A673 (cell line): ENCODE results near the gene TAGAP. TPM values are rescaled to one million over a fixed set of nuclear protein-coding genes. Genes with fewer than 3 reads are reported as not detected.

Experiments
- BruUV-seq: library from RNA; stranded (reverse); fragments of 400-500 nt; replicated peaks from 2 replicates; lab custom pipeline; 2021; lab: Mats Ljungman, UMichigan
- CTCF ChIA-PET: fragments of 300-600 bp; sonication (Branson Sonifier 250); formaldehyde crosslinking; loops from one replicate; lab custom pipeline; 2022; ENCODE audit warnings: antibody characterized with exemption; lab: Charles Lee
- POLR2A ChIA-PET: fragments of 300-600 bp; sonication (Branson Sonifier 250); formaldehyde crosslinking; loops from one replicate; lab custom pipeline; 2022; ENCODE audit warnings: antibody characterized with exemption; ENCODE audit not compliant: low non-redundant PET; lab: Charles Lee
- DNase-seq: peaks from one replicate; pipeline ENCODE4 v3.0.0-alpha.2; 2015; ENCODE audit warnings: low spot score
- H3K27ac ChIP-seq: fragments of 200-600 bp; sonication (generic); 2 replicates; pipeline ENCODE4 v1.5.1; 2016; ENCODE audit warnings: mixed run types, low read depth, mild to moderate bottlenecking, mixed read lengths, antibody characterized with exemption, low read length; ENCODE audit not compliant: poor library complexity, severe bottlenecking
- H3K27me3 ChIP-seq: fragments of 200-600 bp; sonication (generic); replicated peaks from 2 replicates; pipeline ENCODE4 v1.6.1; 2017; ENCODE audit warnings: mixed run types, low read depth, mild to moderate bottlenecking, mixed read lengths, antibody characterized with exemption, low read length; ENCODE audit not compliant: insufficient read depth, poor library complexity
- H3K36me3 ChIP-seq: fragments of 200-600 bp; sonication (generic); 2 replicates; pipeline ENCODE4 v1.6.1; 2016; ENCODE audit warnings: mixed run types, mild to moderate bottlenecking, mixed read lengths, antibody characterized with exemption, low read length; ENCODE audit not compliant: insufficient read depth, poor library complexity, severe bottlenecking
- H3K4me1 ChIP-seq: fragments of 200-600 bp; sonication (generic); 2 replicates; pipeline ENCODE4 v1.6.1; 2017; ENCODE audit warnings: mixed run types, mild to moderate bottlenecking, mixed read lengths, antibody characterized with exemption, low read length; ENCODE audit not compliant: insufficient read depth, poor library complexity, severe bottlenecking
- H3K4me3 ChIP-seq: fragments of 200-600 bp; sonication (generic); 2 replicates; pipeline ENCODE4 v1.5.1; 2016; ENCODE audit warnings: low read depth, mixed run types, mild to moderate bottlenecking, mixed read lengths, low read length; ENCODE audit not compliant: poor library complexity, severe bottlenecking
- H3K9me3 ChIP-seq: fragments of 200-600 bp; sonication (generic); 2 replicates; pipeline ENCODE4 v1.6.1; 2016; ENCODE audit warnings: mixed run types, low read depth, mild to moderate bottlenecking, mixed read lengths, antibody characterized with exemption, low read length; ENCODE audit not compliant: poor library complexity, severe bottlenecking
- EZH2 ChIP-seq: fragments of 200-600 bp; sonication (generic); IDR thresholded peaks from 2 replicates; pipeline ENCODE4 v1.6.1; 2017; ENCODE audit warnings: borderline replicate concordance, low read depth, mild to moderate bottlenecking, mixed read lengths, antibody characterized with exemption, low read length; ENCODE audit not compliant: poor library complexity, severe bottlenecking
- intact Hi-C: fragments of 100-400 bp; cut with micrococcal nuclease; formaldehyde crosslinking; loops from one replicate; pipeline ENCODE4 v1.10.0; 2022; ENCODE audit not compliant: unreplicated experiment
- total RNA-seq: library from RNA; stranded (reverse); gene quantifications from 2 replicates; pipeline ENCODE4 v1.2.3, GENCODE V29; 2021
- TF ChIP-seq, protein P1 (sequence below): fragments of 300-800, 200-600 bp; sonication (generic); conservative IDR thresholded peaks from 2 replicates; pipeline ENCODE4 v1.5.1; 2017; ENCODE audit warnings: low read depth, mild to moderate bottlenecking, antibody characterized with exemption, low read length, moderate library complexity, mixed read lengths

TAGAP gene
- total RNA-seq, 1 experiment from 2014 or later, result not detected

DNA sequence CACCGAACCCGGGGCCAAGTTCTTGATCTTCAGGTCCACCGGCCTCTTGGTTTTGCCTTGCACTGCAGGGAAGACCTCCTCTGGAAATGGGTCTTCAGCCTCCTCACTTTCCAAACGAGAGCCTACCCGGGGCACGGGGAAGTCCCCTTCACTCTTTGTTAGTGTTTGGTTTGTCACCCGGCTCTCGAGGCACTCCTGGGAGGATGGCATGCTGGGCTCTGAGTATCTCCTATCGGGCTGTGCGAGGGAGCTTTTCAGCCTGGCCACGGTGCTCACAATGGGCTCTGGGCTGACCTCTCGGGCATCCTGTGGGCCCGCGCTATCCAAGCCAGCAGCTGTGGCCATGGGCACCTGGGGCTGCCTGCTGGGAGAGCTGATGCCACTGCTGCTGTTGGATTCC, 8.1 kb downstream of the TAGAP start:
- Histone ChIP-seq H3K27me3 (no peaks in the 10 kb centered on the region), H3K4me1 (no peaks in the 10 kb centered on the region), H3K36me3 (no peaks in the 10 kb centered on the region), H3K9me3 (no peaks in the 10 kb centered on the region), H3K4me3 (no peak overlapping the region), H3K27ac (no peak overlapping the region)
- TF ChIP-seq EZH2, result no peak
- TF ChIP-seq, protein P1, sequence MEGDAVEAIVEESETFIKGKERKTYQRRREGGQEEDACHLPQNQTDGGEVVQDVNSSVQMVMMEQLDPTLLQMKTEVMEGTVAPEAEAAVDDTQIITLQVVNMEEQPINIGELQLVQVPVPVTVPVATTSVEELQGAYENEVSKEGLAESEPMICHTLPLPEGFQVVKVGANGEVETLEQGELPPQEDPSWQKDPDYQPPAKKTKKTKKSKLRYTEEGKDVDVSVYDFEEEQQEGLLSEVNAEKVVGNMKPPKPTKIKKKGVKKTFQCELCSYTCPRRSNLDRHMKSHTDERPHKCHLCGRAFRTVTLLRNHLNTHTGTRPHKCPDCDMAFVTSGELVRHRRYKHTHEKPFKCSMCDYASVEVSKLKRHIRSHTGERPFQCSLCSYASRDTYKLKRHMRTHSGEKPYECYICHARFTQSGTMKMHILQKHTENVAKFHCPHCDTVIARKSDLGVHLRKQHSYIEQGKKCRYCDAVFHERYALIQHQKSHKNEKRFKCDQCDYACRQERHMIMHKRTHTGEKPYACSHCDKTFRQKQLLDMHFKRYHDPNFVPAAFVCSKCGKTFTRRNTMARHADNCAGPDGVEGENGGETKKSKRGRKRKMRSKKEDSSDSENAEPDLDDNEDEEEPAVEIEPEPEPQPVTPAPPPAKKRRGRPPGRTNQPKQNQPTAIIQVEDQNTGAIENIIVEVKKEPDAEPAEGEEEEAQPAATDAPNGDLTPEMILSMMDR, result no peak
- intact Hi-C loops, result no loop called here
- no peak for DNase-seq
- POLR2A ChIA-PET, result no interaction called here
- CTCF ChIA-PET, result no interaction called here
- BruUV-seq, result no TSS peak

DNA sequence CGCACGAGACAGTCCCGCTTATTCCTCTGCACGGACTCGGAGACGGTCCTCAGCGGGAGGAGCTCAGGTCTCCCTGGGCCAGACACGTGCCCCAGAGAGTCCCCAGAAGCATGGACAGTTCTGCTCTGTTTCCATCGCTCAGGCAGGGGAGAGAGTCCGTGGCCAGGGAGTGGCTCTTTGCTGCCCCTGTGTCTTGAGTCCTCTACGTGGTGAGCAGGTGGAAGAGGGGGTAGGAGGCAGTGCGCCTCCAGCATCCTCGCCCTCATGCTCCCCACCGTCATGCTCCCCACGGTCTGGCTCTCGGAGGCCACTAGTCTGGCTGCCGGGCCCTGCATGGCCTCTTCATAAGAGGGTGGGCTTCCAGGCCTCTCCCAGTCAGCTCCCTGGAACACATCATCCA, 8.9 kb downstream of the TAGAP start:
- no peak for TF ChIP-seq EZH2
- TF ChIP-seq, protein P1, result no peak
- DNase-seq, result no peak
- no TSS peak for BruUV-seq
- Histone ChIP-seq H3K4me1 (no peaks in the 10 kb centered on the region), H3K36me3 (no peaks in the 10 kb centered on the region), H3K9me3 (no peaks in the 10 kb centered on the region), H3K4me3 (no peak overlapping the region), H3K27me3 (no peaks in the 10 kb centered on the region), H3K27ac (no peak overlapping the region)
- ChIA-PET POLR2A (no interaction called here), CTCF (no interaction called here)
- intact Hi-C loops, result no loop called here

DNA sequence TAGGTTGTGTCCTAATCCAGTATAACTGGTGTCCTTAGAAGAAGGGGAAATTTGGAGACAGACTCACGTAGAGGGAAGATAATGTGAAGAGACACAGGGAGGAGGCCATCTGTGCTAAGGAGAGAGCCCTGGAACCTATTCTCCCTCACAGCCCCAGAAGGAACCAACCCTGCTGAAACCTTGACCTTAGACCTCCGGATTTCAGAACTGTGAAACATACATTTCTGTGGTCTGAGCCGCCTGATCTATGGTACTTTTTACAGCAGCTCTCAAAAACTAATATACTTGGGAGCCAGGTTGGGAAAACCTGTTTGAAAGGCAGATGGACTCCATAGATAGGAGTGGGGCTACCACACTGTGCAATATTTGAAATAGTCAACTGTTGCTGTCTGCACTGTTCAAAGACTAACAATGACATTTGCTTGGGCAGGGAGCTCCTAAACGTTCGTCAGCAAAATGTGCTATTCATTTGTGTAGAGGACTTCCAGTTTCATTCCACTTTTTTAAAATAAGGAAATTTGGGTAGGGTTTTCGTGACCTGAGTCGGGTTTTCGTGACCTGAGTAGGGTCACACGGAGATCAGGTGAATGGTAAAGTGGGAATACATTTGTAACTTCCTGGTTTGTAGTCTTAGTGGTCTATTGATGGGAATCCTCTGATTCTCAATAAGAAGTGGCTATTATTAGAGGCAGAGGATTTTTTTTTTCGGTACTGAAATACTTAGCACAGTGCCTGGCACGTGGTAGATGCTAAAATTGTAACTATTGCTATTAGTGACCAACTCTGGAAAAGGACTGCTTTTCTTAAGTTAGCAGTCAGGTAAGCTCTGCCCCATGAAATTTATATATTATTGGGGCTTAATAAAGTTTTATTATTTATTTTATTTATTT, 11.4 kb downstream of the TAGAP start:
- no peak for DNase-seq
- H3K27ac ChIP-seq, result no peak overlapping the region
- intact Hi-C loops, result no loop called here
- H3K4me3 ChIP-seq, result no peak overlapping the region
- H3K4me1 ChIP-seq, result no peaks in the 10 kb centered on the region
- BruUV-seq, result no TSS peak
- TF ChIP-seq, protein P1, result no peak
- no peaks in the 10 kb centered on the region for H3K9me3 ChIP-seq
- no peaks in the 10 kb centered on the region for H3K27me3 ChIP-seq
- ChIA-PET CTCF (no interaction called here), POLR2A (no interaction called here)
- no peaks in the 10 kb centered on the region for H3K36me3 ChIP-seq
